Measurements from ENCODE around the gene VASP. TPM values are rescaled to one million over a fixed set of nuclear protein-coding genes. Genes with fewer than 3 reads are reported as not detected.

Gene VASP
- total and polyA plus RNA-seq, 2 of the 13 experiments (the other 11 are each of a cell fraction or from before 2014, with no cell fraction given), result 41.8 to 67.1 TPM

DNA sequence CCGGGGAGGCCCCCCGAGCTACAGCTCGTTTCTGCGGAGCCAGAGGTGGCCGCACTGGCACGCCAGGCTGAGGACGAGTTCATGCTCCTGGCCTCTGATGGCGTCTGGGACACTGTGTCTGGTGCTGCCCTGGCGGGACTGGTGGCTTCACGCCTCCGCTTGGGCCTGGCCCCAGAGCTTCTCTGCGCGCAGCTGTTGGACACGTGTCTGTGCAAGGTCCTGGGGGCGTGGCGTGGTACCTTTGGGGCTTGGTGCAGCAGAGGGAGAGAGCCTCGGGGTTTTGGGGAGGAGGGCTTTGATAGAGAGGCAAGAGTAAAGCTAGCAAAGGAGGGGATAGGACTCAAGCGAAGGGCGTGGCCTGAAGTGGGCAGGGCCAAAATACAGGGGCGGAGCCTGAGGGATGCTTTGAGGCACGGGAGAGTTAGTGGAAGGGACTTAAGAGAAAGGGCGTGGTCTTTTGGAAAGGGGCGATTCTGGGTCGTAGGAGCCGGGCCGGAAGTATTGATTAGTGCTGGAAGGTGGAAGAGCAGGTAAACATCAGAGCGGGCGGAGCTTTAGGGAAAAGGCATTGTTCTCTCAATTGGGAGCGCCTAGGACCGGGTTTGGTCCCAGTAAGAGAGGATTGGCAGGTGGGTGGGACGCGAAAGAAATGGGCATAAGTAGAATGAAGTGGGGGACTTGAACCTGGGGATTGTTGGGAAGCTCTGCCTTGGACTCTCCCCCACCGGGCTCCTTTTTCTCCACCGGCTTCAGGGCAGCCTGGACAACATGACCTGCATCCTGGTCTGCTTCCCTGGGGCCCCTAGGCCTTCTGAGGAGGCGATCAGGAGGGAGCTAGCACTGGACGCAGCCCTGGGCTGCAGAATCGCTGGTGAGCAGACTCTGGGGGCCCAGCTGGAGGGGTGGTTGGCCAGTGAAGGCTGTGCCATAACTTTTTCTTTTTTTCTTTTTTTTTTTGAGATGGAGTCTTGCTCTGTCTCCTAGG, 7.8 kb upstream of the VASP start (continued):
- TF ChIP-seq, protein P1, sequence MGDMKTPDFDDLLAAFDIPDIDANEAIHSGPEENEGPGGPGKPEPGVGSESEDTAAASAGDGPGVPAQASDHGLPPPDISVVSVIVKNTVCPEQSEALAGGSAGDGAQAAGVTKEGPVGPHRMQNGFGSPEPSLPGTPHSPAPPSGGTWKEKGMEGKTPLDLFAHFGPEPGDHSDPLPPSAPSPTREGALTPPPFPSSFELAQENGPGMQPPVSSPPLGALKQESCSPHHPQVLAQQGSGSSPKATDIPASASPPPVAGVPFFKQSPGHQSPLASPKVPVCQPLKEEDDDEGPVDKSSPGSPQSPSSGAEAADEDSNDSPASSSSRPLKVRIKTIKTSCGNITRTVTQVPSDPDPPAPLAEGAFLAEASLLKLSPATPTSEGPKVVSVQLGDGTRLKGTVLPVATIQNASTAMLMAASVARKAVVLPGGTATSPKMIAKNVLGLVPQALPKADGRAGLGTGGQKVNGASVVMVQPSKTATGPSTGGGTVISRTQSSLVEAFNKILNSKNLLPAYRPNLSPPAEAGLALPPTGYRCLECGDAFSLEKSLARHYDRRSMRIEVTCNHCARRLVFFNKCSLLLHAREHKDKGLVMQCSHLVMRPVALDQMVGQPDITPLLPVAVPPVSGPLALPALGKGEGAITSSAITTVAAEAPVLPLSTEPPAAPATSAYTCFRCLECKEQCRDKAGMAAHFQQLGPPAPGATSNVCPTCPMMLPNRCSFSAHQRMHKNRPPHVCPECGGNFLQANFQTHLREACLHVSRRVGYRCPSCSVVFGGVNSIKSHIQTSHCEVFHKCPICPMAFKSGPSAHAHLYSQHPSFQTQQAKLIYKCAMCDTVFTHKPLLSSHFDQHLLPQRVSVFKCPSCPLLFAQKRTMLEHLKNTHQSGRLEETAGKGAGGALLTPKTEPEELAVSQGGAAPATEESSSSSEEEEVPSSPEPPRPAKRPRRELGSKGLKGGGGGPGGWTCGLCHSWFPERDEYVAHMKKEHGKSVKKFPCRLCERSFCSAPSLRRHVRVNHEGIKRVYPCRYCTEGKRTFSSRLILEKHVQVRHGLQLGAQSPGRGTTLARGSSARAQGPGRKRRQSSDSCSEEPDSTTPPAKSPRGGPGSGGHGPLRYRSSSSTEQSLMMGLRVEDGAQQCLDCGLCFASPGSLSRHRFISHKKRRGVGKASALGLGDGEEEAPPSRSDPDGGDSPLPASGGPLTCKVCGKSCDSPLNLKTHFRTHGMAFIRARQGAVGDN (CRISPR knock-in tag; IDR thresholded peaks at IDR 0.05), result peak; percentile 78
- no peak for TF ChIP-seq ZNF143 (CRISPR knock-in tag; IDR thresholded peaks at IDR 0.05)
- TF ChIP-seq MAZ (IDR thresholded peaks at IDR 0.05; ENCODE audit: borderline replicate concordance, low read depth, low read length), result no peak
- TF ChIP-seq MAZ (CRISPR knock-in tag; IDR thresholded peaks at IDR 0.05; ENCODE audit: low read depth), result no peak
- TF ChIP-seq RXRA (CRISPR knock-in tag; IDR thresholded peaks at IDR 0.05), result no peak
- TF ChIP-seq CCDC6 (CRISPR knock-in tag; IDR thresholded peaks at IDR 0.05), result no peak
- TF ChIP-seq ZNF207 (IDR thresholded peaks at IDR 0.05; ENCODE audit: borderline replicate concordance), result no peak
- TF ChIP-seq SPEN (CRISPR knock-in tag; IDR thresholded peaks at IDR 0.05; ENCODE audit: low read depth), result no peak
